Measurements from ENCODE around the gene LDB2. TPM values are rescaled to one million over a fixed set of nuclear protein-coding genes. Genes with fewer than 3 reads are reported as not detected.

The LDB2 gene
- total RNA-seq, 1 experiment from 2014 or later = not detected

DNA sequence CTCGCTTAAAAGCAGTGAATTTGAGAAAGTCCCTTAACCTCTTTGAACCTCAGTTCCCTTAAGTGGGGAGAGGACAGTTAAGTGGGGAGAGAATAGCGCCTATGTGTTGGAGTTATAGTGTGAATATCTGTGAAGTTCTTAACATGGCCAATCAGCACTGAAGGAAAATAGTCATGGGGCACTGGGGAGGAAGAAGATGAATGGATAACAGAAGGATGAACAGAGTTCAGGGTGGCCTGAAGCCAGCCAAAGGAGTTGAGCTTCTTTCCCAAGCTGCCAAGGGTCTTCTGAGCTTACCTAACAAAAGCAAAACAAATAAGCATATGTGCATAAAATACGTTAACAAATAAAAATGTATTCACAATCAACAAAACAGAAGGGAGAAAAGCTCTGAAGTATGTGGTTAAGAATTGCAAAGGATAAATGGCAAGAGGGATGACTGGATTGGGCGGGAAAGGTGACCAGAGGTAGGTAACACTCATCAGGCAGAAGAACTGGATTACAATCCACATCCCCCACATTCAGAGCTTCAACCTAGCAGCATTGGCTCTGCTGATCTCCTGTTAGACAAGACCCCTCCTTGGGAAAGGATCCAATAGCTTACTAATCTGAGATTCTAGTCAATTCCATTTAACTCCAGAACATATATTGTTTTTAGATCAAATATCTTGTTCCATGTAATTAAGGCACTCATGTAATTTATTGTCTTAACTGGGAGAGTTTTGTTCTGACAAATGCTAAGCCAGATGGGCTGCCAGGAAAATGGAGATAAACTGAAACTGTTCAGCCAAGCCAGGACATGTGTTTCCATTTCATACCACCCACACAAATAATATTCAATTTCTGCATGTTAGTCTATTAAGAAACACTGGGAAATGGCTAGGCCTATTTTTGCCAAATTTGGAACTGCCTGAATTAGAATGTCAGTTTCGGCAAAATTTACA is 221.2 kb downstream of the LDB2 start:
- Histone ChIP-seq H3K79me2 (ENCODE audit: low read length) (no peaks in the 10 kb centered on the region), H3K36me3 (ENCODE audit: low read depth, low read length) (no peaks in the 10 kb centered on the region), H3K9ac (ENCODE audit: low read length) (no peak overlapping the region), H3K9me2 (replicated peaks; ENCODE audit: low read length) (no peaks in the 10 kb centered on the region), H3K4me1 (ENCODE audit: insufficient read depth, low read length) (no peaks in the 10 kb centered on the region), H3K9me3 (ENCODE audit: low read length) (no peaks in the 10 kb centered on the region), H3K4me3 (ENCODE audit: low read length) (no peak overlapping the region), H2AFZ (ENCODE audit: low read length) (no peak overlapping the region), H3K4me2 (ENCODE audit: low read length) (no peak overlapping the region), H4K20me1 (ENCODE audit: low read length) (no peaks in the 10 kb centered on the region), H3K27me3 (ENCODE audit: low read length) (peaks cover 53% of the 10 kb centered on the region), H3F3A (ENCODE audit: low read length, unreplicated experiment) (no peaks in the 10 kb centered on the region), H3K27ac (ENCODE audit: low read length) (no peak overlapping the region)
- ChIA-PET CTCF (no interaction called here), POLR2A (ENCODE audit: unreplicated experiment) (no interaction called here)
- BruUV-seq (replicated peaks) = no TSS peak
- DNase-seq (no peak), ATAC-seq (no peak)
- intact Hi-C loops (cut with micrococcal nuclease) = no loop called here
- TF ChIP-seq EZH2 (IDR thresholded peaks at IDR 0.05; ENCODE audit: low read length, unreplicated experiment) (no peak), CTCF (conservative IDR thresholded peaks at IDR 0.05; ENCODE audit: low read depth, low read length) (no peak), EZH2phosphoT487 (IDR thresholded peaks at IDR 0.05; ENCODE audit: borderline replicate concordance, low read length) (no peak)

DNA sequence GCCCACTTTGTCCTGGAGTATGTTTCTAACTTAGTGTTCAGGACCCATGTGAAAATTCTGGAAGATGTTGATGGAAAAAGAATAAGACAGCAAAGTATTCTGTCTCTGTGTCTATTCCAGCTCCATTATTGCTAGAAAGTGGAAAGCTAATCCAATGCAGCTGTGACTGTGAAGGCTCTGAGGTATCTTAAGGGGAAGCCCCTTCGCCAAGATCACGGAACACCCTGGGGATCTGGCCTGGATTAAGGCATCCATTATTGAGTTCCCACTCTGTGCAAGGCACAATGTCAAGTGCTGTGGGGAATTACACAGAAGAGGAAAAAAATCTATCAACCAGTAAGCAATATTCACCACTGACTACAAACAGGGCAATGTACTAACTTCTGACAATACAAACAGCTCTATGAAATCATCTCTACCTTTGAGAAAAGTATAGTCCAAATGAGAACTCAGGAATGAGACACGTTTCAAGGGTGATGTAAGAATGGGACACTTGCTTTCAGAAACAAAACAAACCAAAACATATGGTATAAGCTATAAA is 222.1 kb downstream of the LDB2 start:
- DNase-seq = no peak
- no peaks in the 10 kb centered on the region for H3F3A ChIP-seq (ENCODE audit: low read length, unreplicated experiment)
- BruUV-seq (replicated peaks) = no TSS peak
- no peak overlapping the region for H3K9ac ChIP-seq (ENCODE audit: low read length)
- ATAC-seq = no peak
- H3K79me2 ChIP-seq (ENCODE audit: low read length) = no peaks in the 10 kb centered on the region
- no peaks in the 10 kb centered on the region for H3K36me3 ChIP-seq (ENCODE audit: low read depth, low read length)
- H3K9me2 ChIP-seq (replicated peaks; ENCODE audit: low read length) = no peaks in the 10 kb centered on the region
- no peak overlapping the region for H3K4me3 ChIP-seq (ENCODE audit: low read length)
- H3K27me3 ChIP-seq (ENCODE audit: low read length) = peaks cover 56% of the 10 kb centered on the region
- H3K4me2 ChIP-seq (ENCODE audit: low read length) = no peak overlapping the region
- no peak overlapping the region for H2AFZ ChIP-seq (ENCODE audit: low read length)
- no peaks in the 10 kb centered on the region for H3K4me1 ChIP-seq (ENCODE audit: insufficient read depth, low read length)
- TF ChIP-seq EZH2 (IDR thresholded peaks at IDR 0.05; ENCODE audit: low read length, unreplicated experiment) (no peak), EZH2phosphoT487 (IDR thresholded peaks at IDR 0.05; ENCODE audit: borderline replicate concordance, low read length) (no peak), CTCF (conservative IDR thresholded peaks at IDR 0.05; ENCODE audit: low read depth, low read length) (no peak)
- no peaks in the 10 kb centered on the region for H4K20me1 ChIP-seq (ENCODE audit: low read length)
- POLR2A ChIA-PET (ENCODE audit: unreplicated experiment) = no interaction called here
- no peak overlapping the region for H3K27ac ChIP-seq (ENCODE audit: low read length)
- H3K9me3 ChIP-seq (ENCODE audit: low read length) = no peaks in the 10 kb centered on the region
- CTCF ChIA-PET = no interaction called here
- intact Hi-C loops (cut with micrococcal nuclease) = no loop called here

- Histone ChIP-seq H3K9me2 (replicated peaks; ENCODE audit: low read length) (no peaks in the 10 kb centered on the region), H3K4me2 (ENCODE audit: low read length) (no peak overlapping the region), H3K9me3 (ENCODE audit: low read length) (no peaks in the 10 kb centered on the region), H3K36me3 (ENCODE audit: low read depth, low read length) (no peaks in the 10 kb centered on the region), H3K9ac (ENCODE audit: low read length) (no peak overlapping the region), H4K20me1 (ENCODE audit: low read length) (no peaks in the 10 kb centered on the region), H3K4me3 (ENCODE audit: low read length) (no peak overlapping the region), H3K4me1 (ENCODE audit: insufficient read depth, low read length) (no peaks in the 10 kb centered on the region), H3K27me3 (ENCODE audit: low read length) (peaks cover 52% of the 10 kb centered on the region), H3K79me2 (ENCODE audit: low read length) (no peaks in the 10 kb centered on the region), H3K27ac (ENCODE audit: low read length) (no peak overlapping the region), H2AFZ (ENCODE audit: low read length) (no peak overlapping the region), H3F3A (ENCODE audit: low read length, unreplicated experiment) (no peaks in the 10 kb centered on the region)
- ChIA-PET CTCF (no interaction called here), POLR2A (ENCODE audit: unreplicated experiment) (no interaction called here)
- ATAC-seq (no peak), DNase-seq (no peak)
- intact Hi-C loops (cut with micrococcal nuclease) = no loop called here
- BruUV-seq (replicated peaks) = no TSS peak
- TF ChIP-seq EZH2phosphoT487 (IDR thresholded peaks at IDR 0.05; ENCODE audit: borderline replicate concordance, low read length) = no peak
- no peak for TF ChIP-seq EZH2 (IDR thresholded peaks at IDR 0.05; ENCODE audit: low read length, unreplicated experiment)
Measured at GRCh38 chr4:16674082-16674481, 224.4 kb downstream of the LDB2 start.

Data from PC-3 (cell line).